Measurements from ENCODE around the gene EPS15.
"Not testable (repeated sequence)": the region's sequence is repeated elsewhere in the genome, so short reads cannot be mapped to it uniquely, and the experiment has no call there.

EPS15 gene

DNA sequence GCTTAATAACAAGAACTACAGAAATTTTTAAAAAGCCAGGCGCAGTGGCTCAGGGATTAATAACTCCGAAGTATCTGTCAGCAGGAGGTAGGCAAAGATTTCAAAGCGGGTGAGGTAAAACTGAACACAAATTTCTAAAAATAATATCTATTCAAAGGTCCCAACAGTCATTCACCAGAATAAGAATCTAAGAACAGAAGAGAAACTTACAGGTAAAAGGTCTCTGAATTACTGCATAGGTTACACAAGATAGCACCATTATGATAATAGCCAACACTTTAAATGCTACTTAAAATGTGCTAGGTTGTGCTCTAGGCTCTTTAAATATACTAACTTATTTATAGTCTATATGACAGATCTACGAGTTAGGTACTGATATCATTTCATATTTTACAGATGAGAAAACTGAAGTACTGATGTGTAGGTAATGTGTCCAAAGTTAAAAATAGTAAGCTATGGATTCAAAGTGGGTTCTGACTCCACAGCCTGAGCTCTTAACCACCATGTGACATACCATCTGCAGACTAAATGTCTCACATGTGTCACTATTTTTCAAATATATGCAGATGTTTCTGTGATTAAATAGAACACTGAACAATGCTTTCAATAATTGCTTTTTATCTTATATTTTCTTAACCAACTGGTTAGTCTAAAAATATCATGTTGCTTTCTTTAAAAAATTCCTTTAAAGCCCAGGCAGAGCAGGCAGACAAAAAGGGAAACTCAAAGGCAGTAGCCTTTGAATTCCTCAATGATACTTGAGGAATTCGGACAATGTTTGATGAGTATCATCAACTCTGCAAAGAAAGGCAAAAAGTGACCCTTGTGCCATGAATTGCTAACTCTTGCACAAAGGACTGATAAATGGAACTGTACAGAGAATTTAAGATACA, 108.3 kb downstream of the EPS15 start:
- no peak overlapping the region for H3K4me2 ChIP-seq
- peaks cover 0 to 3% (median 0%) of the 10 kb centered on the region in 11 experiments; a peak in 2 of 22 replicates for H4K20me1 ChIP-seq
- no peak overlapping the region for H3K4me3 ChIP-seq
- H3K9ac ChIP-seq: no peak overlapping the region
- TF ChIP-seq Cebpa-rat (IDR thresholded peaks at IDR 0.05): no peak
- H3K9me3 ChIP-seq (replicated peaks in 1 of 11): 0 out of 22 replicates have a peak, but pooled peaks cover 0 to 4% (median 0%) of the 10 kb centered on the region in 11 experiments
- H3K36me3 ChIP-seq: peaks cover 50 to 92% (median 69%) of the 10 kb centered on the region in 11 experiments
- H3K27ac ChIP-seq: no peak overlapping the region
- peaks cover 0 to 5% (median under 1%) of the 10 kb centered on the region in 10 experiments; a peak in 14 of 20 replicates for H3K4me1 ChIP-seq
- no peaks in the 10 kb centered on the region for H3K27me3 ChIP-seq

DNA sequence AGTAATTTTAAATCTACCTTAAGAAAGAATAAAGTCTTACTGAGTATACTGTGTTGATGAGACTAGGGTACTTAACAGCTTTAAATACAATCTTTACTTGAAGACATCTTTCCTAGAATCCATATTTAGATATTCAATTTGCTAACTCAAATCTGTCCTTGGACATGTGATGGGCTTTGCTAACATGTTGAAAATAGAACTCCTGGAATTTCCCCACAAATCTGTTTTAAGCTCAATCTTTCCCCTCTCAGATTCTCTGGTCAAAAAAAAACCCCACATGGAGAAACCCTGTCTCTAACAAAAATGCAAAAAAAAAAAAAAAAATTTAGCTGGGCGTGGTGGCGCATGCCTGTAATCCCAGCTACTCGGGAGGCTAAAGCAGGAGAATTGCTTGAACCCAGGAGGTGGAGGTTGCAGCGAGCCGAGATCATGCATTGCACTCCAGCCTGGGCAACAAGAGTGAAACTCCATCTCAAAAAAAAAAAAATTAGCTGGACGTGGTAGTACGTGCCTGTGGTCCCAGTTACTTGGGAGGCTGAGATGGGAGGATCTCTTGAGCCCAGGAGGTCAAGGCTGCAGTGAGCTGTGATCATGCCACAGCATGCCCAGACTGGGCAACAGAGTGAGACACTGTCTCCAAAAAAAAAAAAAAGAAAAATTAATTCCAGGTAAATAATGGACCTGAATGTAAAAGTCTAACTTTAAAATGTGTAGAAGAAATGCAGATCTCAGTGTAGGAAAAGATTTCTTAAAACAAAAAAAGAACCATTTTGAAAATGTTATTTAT, 109.1 kb downstream of the EPS15 start:
- not testable (repeated sequence) for H3K27ac ChIP-seq; H3K9ac ChIP-seq; H3K4me2 ChIP-seq; H3K9me3 ChIP-seq (replicated peaks in 1 of 11); H3K4me1 ChIP-seq; H4K20me1 ChIP-seq; H3K27me3 ChIP-seq; H3K4me3 ChIP-seq
- peaks cover 59 to 93% (median 72%) of the 10 kb centered on the region in 11 experiments for H3K36me3 ChIP-seq

DNA sequence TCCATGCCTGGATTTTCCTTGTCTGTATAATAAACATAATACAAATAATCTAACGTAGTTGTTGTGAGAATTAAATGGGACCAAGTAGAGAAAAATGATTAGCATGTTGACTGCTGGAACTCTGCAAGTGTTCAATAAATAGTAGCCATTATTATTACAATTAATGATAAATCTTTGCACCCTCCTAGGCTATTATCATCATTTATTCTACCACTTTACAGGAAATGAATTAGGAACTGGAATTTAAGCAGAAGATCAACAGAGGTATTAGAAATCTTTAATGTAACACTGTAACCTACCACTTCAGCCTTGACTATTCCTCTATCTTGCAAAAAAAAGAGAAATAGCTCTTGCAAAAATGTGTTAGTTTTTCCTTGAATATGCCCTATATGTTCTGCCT, 126.8 kb downstream of the EPS15 start:
- H3K9me3 ChIP-seq (replicated peaks in 1 of 11): peaks cover 0 to 10% (median 8%) of the 10 kb centered on the region in 11 experiments; a peak in 13 of 22 replicates
- no peak for TF ChIP-seq Cebpa-rat (IDR thresholded peaks at IDR 0.05)
- H3K9ac ChIP-seq: no peak overlapping the region
- peaks cover 0 to 8% (median 0%) of the 10 kb centered on the region in 11 experiments; a peak in 1 of 22 replicates for H4K20me1 ChIP-seq
- no peak overlapping the region for H3K4me2 ChIP-seq
- peaks cover 35 to 62% (median 58%) of the 10 kb centered on the region in 11 experiments for H3K36me3 ChIP-seq
- no peak overlapping the region for H3K27ac ChIP-seq
- no peaks in the 10 kb centered on the region for H3K27me3 ChIP-seq
- H3K4me3 ChIP-seq: no peak overlapping the region
- no peaks in the 10 kb centered on the region for H3K4me1 ChIP-seq

DNA sequence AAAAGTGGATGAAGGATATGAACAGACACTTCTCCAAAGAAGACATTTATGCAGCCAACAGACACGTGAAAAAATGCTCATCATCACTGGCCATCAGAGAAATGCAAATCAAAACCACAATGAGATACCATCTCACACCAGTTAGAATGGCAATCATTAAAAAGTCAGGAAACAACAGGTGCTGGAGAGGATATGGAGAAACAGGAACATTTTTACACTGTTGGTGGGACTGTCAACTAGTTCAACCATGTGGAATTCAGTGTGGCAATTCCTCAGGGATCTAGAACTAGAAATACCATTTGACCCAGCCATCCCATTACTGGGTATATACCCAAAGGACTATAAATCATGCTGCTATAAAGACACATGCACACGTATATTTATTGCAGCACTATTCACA, 128.4 kb downstream of the EPS15 start:
- not testable (repeated sequence) for H3K27me3 ChIP-seq, H3K9ac ChIP-seq, H3K27ac ChIP-seq, H4K20me1 ChIP-seq, H3K4me1 ChIP-seq, H3K4me2 ChIP-seq, H3K4me3 ChIP-seq
- peaks cover 8 to 24% (median 16%) of the 10 kb centered on the region in 11 experiments for H3K9me3 ChIP-seq (replicated peaks in 1 of 11)
- H3K36me3 ChIP-seq: peaks cover 31 to 54% (median 50%) of the 10 kb centered on the region in 11 experiments

DNA sequence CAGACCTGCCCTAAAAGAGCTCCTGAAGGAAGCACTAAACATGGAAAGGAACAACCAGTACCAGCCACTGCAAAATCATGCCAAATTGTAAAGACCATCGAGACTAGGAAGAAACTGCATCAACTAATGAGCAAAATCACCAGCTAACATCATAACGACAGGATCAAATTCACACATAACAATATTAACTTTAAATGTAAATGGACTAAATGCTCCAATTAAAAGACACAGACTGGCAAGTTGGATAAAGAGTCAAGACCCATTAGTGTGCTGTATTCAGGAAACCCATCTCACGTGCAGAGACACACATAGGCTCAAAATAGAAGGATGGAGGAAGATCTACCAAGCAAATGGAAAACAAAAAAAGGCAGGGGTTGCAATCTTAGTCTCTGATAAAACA, 131.8 kb downstream of the EPS15 start:
- H3K27ac ChIP-seq, H4K20me1 ChIP-seq, H3K4me3 ChIP-seq, H3K4me1 ChIP-seq, H3K27me3 ChIP-seq, H3K4me2 ChIP-seq, H3K9ac ChIP-seq: not testable (repeated sequence)
- Histone ChIP-seq H3K36me3 (peaks cover 48 to 54% (median 52%) of the 10 kb centered on the region in 11 experiments), H3K9me3 (replicated peaks in 1 of 11) (peaks cover 35 to 48% (median 43%) of the 10 kb centered on the region in 11 experiments)

DNA sequence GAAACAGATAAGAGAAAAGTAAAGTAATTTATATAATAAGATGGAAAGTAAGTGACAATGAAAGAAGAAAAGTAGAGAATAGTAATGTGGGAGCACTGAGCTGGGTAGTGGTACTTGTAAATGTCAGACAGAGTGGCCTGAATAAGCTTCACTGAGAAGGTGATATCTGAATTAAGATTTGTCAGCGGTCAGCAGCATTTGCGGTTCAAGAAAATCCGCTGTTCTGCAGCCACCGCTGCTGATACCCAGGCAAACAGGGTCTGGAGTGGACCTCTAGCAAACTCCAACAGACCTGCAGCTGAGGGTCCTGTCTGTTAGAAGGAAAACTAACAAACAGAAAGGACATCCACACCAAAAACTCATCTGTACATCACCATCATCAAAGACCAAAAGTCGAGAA, 132.8 kb downstream of the EPS15 start:
- H4K20me1 ChIP-seq, H3K4me1 ChIP-seq, H3K27ac ChIP-seq, H3K4me3 ChIP-seq, H3K4me2 ChIP-seq, H3K27me3 ChIP-seq, H3K9ac ChIP-seq: not testable (repeated sequence)
- Histone ChIP-seq H3K9me3 (replicated peaks in 1 of 11) (peaks cover 34 to 40% (median 37%) of the 10 kb centered on the region in 11 experiments), H3K36me3 (peaks cover 39 to 54% (median 47%) of the 10 kb centered on the region in 11 experiments)

DNA sequence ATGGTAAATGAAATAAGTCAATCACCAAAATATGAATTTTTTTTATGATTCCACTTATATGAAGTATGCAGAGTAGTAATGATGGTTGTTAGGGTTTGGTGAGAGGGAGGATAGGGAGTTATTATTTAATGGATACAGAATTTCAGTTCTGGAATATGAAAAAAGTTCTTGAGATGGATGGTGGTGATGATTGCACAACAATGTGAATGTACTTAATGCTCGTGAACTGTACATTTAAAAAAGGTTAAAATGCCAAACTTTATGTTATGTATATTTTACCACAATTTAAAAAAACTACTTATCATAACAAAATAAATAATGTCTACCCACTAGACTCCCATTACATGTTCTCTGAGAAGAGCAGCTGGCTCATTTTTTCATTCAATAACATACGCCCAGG, 133.3 kb downstream of the EPS15 start:
- no peak overlapping the region for H3K4me3 ChIP-seq
- no peak overlapping the region for H3K4me2 ChIP-seq
- H3K27ac ChIP-seq: no peak overlapping the region
- peaks cover 42 to 58% (median 52%) of the 10 kb centered on the region in 11 experiments for H3K36me3 ChIP-seq
- peaks cover 34 to 39% (median 36%) of the 10 kb centered on the region in 11 experiments for H3K9me3 ChIP-seq (replicated peaks in 1 of 11)
- no peak overlapping the region for H3K9ac ChIP-seq
- no peaks in the 10 kb centered on the region for H3K4me1 ChIP-seq
- H4K20me1 ChIP-seq: peaks cover 0 to 5% (median 0%) of the 10 kb centered on the region in 11 experiments; a peak in 1 of 22 replicates
- TF ChIP-seq Cebpa-rat (IDR thresholded peaks at IDR 0.05): peak in 1 of 11 experiments; percentile 51; a peak in 1 of 22 replicates
- H3K27me3 ChIP-seq: no peaks in the 10 kb centered on the region

DNA sequence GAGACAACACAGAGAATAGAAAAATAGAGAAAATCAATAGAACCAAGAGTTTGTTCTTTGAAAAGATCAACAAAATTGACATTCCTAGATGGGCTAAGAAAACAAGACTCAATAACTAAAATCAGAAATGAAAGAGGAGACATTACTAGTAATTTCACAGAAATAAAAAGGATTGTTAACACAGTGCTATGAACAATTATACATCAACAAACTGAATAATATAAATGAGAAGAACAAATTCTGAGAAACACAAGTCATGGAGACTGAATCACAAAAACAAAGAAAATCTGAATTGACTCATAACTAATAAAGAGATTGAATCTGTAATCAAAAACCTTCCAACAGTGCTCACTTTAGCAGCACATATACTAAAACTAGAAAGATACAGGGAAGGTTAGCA, 137.1 kb downstream of the EPS15 start:
- H3K9me3 ChIP-seq (replicated peaks in 1 of 11): peaks cover 46 to 68% (median 59%) of the 10 kb centered on the region in 11 experiments
- no peak for TF ChIP-seq Cebpa-rat (IDR thresholded peaks at IDR 0.05)
- no peak overlapping the region for H3K4me3 ChIP-seq

DNA sequence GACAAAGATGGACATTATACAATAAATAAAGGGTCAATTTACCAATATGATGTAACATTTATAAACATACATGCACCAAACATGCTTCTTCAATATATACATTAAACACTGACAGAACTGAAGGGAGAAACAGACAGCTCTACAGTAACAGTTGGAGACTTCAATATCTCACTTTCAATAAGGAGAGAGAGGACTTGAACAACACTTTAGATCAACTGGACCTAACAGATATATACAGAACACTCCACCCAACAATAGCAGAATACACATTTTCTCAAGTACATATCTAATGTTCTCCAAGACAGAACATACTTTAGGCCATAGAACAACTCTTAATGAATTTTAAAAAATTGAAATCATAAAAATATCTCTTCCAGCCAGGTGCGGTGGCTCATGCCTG, 138.1 kb downstream of the EPS15 start:
- TF ChIP-seq Cebpa-rat (IDR thresholded peaks at IDR 0.05): no peak
- no peaks in the 10 kb centered on the region for H3K4me1 ChIP-seq
- peaks cover 80 to 100% (median 92%) of the 10 kb centered on the region in 11 experiments for H3K36me3 ChIP-seq

More for the DNA sequence above, 137.1 kb downstream of the EPS15 start:
- H3K9ac ChIP-seq: no peak overlapping the region
- H3K4me2 ChIP-seq: no peak overlapping the region
- H3K27me3 ChIP-seq: no peaks in the 10 kb centered on the region
- H3K4me1 ChIP-seq: no peaks in the 10 kb centered on the region
- no peak overlapping the region for H3K27ac ChIP-seq
- H3K36me3 ChIP-seq: peaks cover 75 to 96% (median 88%) of the 10 kb centered on the region in 11 experiments
- H4K20me1 ChIP-seq: peaks cover 0 to 8% (median 0%) of the 10 kb centered on the region in 11 experiments; a peak in 1 of 22 replicates

More for the DNA sequence above, 138.1 kb downstream of the EPS15 start:
- H3K9ac ChIP-seq: no peak overlapping the region
- peaks cover 40 to 73% (median 64%) of the 10 kb centered on the region in 11 experiments for H3K9me3 ChIP-seq (replicated peaks in 1 of 11)
- H3K27me3 ChIP-seq: no peaks in the 10 kb centered on the region
- H4K20me1 ChIP-seq: peaks cover 0 to 17% (median 0%) of the 10 kb centered on the region in 11 experiments; a peak in 1 of 22 replicates
- H3K4me3 ChIP-seq: no peak overlapping the region
- no peak overlapping the region for H3K4me2 ChIP-seq
- no peak overlapping the region for H3K27ac ChIP-seq

Measured in BLaER1 treated with 17β-estradiol and CSF1 and Interleukin-3, amounts not matched to agents 10 nM and 100 nM (cell line).